ENCODE data around the gene GMPPA. TPM values are rescaled to one million over a fixed set of nuclear protein-coding genes. Genes with fewer than 3 reads are reported as not detected.

GMPPA gene
- total and polyA plus RNA-seq, 4 donors = 20.2 to 59.4 (median 43.4) TPM

DNA sequence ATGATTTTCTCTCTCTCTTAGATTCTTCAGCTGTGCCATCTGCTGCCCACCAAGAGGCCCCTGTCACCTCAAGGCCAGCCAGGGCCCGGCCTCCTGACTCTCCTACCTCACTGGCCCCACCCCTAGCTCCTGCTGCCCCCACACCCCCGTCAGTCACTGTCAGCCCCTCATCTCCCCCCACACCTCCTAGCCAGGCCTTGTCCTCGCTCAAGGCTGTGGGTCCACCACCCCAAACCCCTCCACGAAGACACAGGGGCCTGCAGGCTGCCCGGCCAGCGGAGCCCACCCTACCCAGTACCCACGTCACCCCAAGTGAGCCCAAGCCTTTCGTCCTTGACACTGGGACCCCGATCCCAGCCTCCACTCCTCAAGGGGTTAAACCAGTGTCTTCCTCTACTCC lies 9.4 kb upstream of the GMPPA start:
- H3K27me3 ChIP-seq (ENCODE audit: control insufficient read depth in 4 of 4, insufficient read depth in 4 of 4, low read length in 3 of 4) = peaks cover 0 to 8% (median under 1%) of the 10 kb centered on the region in 4 donors
- no peak overlapping the region for H3K9ac ChIP-seq (ENCODE audit: low read depth in 1 of 2, low read length in 2 of 2)
- TF ChIP-seq EGR1 (IDR thresholded peaks at IDR 0.05; ENCODE audit: low read depth in 2 of 2) (no peak), MAX (IDR thresholded peaks at IDR 0.05) (no peak), GABPA (IDR thresholded peaks at IDR 0.05 in 1 of 2, conservative IDR thresholded peaks at IDR 0.05 in 1 of 2) (no peak), RXRA (IDR thresholded peaks at IDR 0.05) (no peak), FOXA2 (IDR thresholded peaks at IDR 0.05) (no peak)
- H3K4me1 ChIP-seq (ENCODE audit: control insufficient read depth in 4 of 4, insufficient read depth in 4 of 4, low read length in 3 of 4) = peaks cover 0 to 7% (median 5%) of the 10 kb centered on the region in 4 donors
- no peak overlapping the region for H3K4me3 ChIP-seq (ENCODE audit: low read depth in 1 of 3, low read length in 3 of 3)
- no peak for DNase-seq (ENCODE audit: low spot score)
- H3K27ac ChIP-seq (ENCODE audit: low read depth in 1 of 2, low read length in 2 of 2) = no peak overlapping the region
- H3K9me3 ChIP-seq (ENCODE audit: control insufficient read depth in 4 of 4, low read length in 3 of 4) = no peaks in the 10 kb centered on the region
- WGBS = 80% methylated on average over 9 of the region's 9 CpGs
- H3K36me3 ChIP-seq (ENCODE audit: control insufficient read depth in 4 of 4, insufficient read depth in 3 of 4, low read depth in 1 of 4, low read length in 3 of 4) = no peaks in the 10 kb centered on the region

DNA sequence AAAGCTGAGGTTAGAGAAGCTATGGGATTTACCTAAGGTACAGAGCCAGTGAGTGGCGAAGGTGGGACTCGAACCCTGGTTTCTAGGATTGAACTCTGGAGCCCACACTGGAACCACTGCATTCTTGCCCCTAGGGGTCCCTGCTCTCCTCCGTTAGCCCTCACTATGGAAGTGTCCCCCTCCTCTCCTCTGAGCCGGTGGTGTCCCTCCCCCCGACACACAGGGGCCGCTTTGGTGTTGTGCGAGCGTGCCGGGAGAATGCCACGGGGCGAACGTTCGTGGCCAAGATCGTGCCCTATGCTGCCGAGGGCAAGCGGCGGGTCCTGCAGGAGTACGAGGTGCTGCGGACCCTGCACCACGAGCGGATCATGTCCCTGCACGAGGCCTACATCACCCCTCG lies 8.5 kb upstream of the GMPPA start:
- no peak for DNase-seq (ENCODE audit: low spot score)
- 86% methylated on average over 23 of the region's 23 CpGs for WGBS

DNA sequence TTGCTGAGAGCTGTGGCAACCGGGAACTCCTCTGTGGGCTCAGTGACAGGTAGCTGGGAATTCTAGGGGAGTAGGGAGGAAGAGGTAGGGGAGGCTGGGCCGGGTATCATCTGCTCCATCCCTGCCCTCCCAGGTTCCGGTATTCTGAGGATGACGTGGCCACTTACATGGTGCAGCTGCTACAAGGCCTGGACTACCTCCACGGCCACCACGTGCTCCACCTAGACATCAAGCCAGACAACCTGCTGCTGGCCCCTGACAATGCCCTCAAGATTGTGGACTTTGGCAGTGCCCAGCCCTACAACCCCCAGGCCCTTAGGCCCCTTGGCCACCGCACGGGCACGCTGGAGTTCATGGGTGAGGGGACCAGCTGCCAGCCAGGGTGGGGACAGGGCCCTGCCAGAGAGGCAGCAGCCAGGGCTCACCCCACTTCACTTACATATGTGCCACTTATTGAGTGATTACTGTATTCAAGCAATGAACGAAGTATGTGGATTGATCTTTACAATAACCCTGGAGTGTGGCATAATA lies 8.0 kb upstream of the GMPPA start:
- H3K4me3 ChIP-seq (ENCODE audit: low read depth in 1 of 3, low read length in 3 of 3) = no peak overlapping the region
- H3K9ac ChIP-seq (ENCODE audit: low read depth in 1 of 2, low read length in 2 of 2) = no peak overlapping the region
- H3K27me3 ChIP-seq (ENCODE audit: control insufficient read depth in 4 of 4, insufficient read depth in 4 of 4, low read length in 3 of 4) = peaks cover 0 to 7% (median under 1%) of the 10 kb centered on the region in 4 donors
- H3K4me1 ChIP-seq (ENCODE audit: control insufficient read depth in 4 of 4, insufficient read depth in 4 of 4, low read length in 3 of 4) = no peaks in the 10 kb centered on the region
- no peaks in the 10 kb centered on the region for H3K9me3 ChIP-seq (ENCODE audit: control insufficient read depth in 4 of 4, low read length in 3 of 4)
- H3K36me3 ChIP-seq (ENCODE audit: control insufficient read depth in 4 of 4, insufficient read depth in 3 of 4, low read depth in 1 of 4, low read length in 3 of 4) = no peaks in the 10 kb centered on the region
- WGBS = 81% methylated on average over 10 of the region's 10 CpGs
- DNase-seq (ENCODE audit: low spot score) = no peak
- no peak overlapping the region for H3K27ac ChIP-seq (ENCODE audit: low read depth in 1 of 2, low read length in 2 of 2)
- TF ChIP-seq, protein P1, sequence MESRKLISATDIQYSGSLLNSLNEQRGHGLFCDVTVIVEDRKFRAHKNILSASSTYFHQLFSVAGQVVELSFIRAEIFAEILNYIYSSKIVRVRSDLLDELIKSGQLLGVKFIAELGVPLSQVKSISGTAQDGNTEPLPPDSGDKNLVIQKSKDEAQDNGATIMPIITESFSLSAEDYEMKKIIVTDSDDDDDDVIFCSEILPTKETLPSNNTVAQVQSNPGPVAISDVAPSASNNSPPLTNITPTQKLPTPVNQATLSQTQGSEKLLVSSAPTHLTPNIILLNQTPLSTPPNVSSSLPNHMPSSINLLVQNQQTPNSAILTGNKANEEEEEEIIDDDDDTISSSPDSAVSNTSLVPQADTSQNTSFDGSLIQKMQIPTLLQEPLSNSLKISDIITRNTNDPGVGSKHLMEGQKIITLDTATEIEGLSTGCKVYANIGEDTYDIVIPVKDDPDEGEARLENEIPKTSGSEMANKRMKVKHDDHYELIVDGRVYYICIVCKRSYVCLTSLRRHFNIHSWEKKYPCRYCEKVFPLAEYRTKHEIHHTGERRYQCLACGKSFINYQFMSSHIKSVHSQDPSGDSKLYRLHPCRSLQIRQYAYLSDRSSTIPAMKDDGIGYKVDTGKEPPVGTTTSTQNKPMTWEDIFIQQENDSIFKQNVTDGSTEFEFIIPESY (IDR thresholded peaks at IDR 0.05) = no peak
- TF ChIP-seq GABPA (IDR thresholded peaks at IDR 0.05 in 1 of 2, conservative IDR thresholded peaks at IDR 0.05 in 1 of 2) (no peak), YY1 (IDR thresholded peaks at IDR 0.05) (no peak), HNF4G (IDR thresholded peaks at IDR 0.05) (no peak), RXRA (IDR thresholded peaks at IDR 0.05) (no peak), SP1 (IDR thresholded peaks at IDR 0.05) (no peak), FOXA1 (IDR thresholded peaks at IDR 0.05) (no peak), EGR1 (IDR thresholded peaks at IDR 0.05; ENCODE audit: low read depth in 2 of 2) (no peak)
- TF ChIP-seq, protein P2, sequence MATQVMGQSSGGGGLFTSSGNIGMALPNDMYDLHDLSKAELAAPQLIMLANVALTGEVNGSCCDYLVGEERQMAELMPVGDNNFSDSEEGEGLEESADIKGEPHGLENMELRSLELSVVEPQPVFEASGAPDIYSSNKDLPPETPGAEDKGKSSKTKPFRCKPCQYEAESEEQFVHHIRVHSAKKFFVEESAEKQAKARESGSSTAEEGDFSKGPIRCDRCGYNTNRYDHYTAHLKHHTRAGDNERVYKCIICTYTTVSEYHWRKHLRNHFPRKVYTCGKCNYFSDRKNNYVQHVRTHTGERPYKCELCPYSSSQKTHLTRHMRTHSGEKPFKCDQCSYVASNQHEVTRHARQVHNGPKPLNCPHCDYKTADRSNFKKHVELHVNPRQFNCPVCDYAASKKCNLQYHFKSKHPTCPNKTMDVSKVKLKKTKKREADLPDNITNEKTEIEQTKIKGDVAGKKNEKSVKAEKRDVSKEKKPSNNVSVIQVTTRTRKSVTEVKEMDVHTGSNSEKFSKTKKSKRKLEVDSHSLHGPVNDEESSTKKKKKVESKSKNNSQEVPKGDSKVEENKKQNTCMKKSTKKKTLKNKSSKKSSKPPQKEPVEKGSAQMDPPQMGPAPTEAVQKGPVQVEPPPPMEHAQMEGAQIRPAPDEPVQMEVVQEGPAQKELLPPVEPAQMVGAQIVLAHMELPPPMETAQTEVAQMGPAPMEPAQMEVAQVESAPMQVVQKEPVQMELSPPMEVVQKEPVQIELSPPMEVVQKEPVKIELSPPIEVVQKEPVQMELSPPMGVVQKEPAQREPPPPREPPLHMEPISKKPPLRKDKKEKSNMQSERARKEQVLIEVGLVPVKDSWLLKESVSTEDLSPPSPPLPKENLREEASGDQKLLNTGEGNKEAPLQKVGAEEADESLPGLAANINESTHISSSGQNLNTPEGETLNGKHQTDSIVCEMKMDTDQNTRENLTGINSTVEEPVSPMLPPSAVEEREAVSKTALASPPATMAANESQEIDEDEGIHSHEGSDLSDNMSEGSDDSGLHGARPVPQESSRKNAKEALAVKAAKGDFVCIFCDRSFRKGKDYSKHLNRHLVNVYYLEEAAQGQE (IDR thresholded peaks at IDR 0.05) = no peak
- TF ChIP-seq, protein P3, sequence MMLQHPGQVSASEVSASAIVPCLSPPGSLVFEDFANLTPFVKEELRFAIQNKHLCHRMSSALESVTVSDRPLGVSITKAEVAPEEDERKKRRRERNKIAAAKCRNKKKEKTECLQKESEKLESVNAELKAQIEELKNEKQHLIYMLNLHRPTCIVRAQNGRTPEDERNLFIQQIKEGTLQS (IDR thresholded peaks at IDR 0.05) = no peak

More for the DNA sequence above, 8.5 kb upstream of the GMPPA start:
- H3K9ac ChIP-seq (ENCODE audit: low read depth in 1 of 2, low read length in 2 of 2) = no peak overlapping the region
- no peaks in the 10 kb centered on the region for H3K36me3 ChIP-seq (ENCODE audit: control insufficient read depth in 4 of 4, insufficient read depth in 3 of 4, low read depth in 1 of 4, low read length in 3 of 4)
- no peak for TF ChIP-seq MAX (IDR thresholded peaks at IDR 0.05)
- no peak for TF ChIP-seq HNF4G (IDR thresholded peaks at IDR 0.05)
- TF ChIP-seq CTCF (IDR thresholded peaks at IDR 0.05; ENCODE audit: low read depth, low read length, missing input control) = no peak
- H3K27me3 ChIP-seq (ENCODE audit: control insufficient read depth in 4 of 4, insufficient read depth in 4 of 4, low read length in 3 of 4) = peaks cover 0 to 8% (median under 1%) of the 10 kb centered on the region in 4 donors
- no peak overlapping the region for H3K27ac ChIP-seq (ENCODE audit: low read depth in 1 of 2, low read length in 2 of 2)
- H3K4me3 ChIP-seq (ENCODE audit: low read depth in 1 of 3, low read length in 3 of 3) = no peak overlapping the region
- no peaks in the 10 kb centered on the region for H3K4me1 ChIP-seq (ENCODE audit: control insufficient read depth in 4 of 4, insufficient read depth in 4 of 4, low read length in 3 of 4)
- H3K9me3 ChIP-seq (ENCODE audit: control insufficient read depth in 4 of 4, low read length in 3 of 4) = no peaks in the 10 kb centered on the region

Measured in liver (tissue), 9 donors.